ENCODE measurements around the gene INSIG1.

Gene INSIG1

GRCh38 chr7:155313096-155313495 is 15.4 kb downstream of the INSIG1 start:
- ChIA-PET POLR2A (no interaction called here), CTCF (no interaction called here)
- peaks cover 4 to 17% of the 10 kb centered on the region in 2 experiments; a peak in 2 of 3 replicates for H3K36me3 ChIP-seq (ENCODE audit: control insufficient read depth in 2 of 2, insufficient read depth in 1 of 2, low read length in 2 of 2)
- H3K27ac ChIP-seq (ENCODE audit: extremely low read depth, low read depth, low read length) = no peak overlapping the region
- no peaks in the 10 kb centered on the region for H3K9me3 ChIP-seq (ENCODE audit: control insufficient read depth, insufficient read depth, low read depth, low read length)
- H3K4me3 ChIP-seq (ENCODE audit: low read depth, low read length) = no peak overlapping the region
- H3K4me1 ChIP-seq (ENCODE audit: control insufficient read depth, insufficient read depth, low read length) = no peaks in the 10 kb centered on the region
- TF ChIP-seq ZNF138 (tag by site-specific recombination; IDR thresholded peaks at IDR 0.05; ENCODE audit: borderline replicate concordance) (no peak), ZNF837 (tag by site-specific recombination; IDR thresholded peaks at IDR 0.05) (no peak), HOXD13 (CRISPR knock-in tag; IDR thresholded peaks at IDR 0.05; ENCODE audit: borderline replicate concordance) (no peak), ZNF777 (tag by site-specific recombination; IDR thresholded peaks at IDR 0.05; ENCODE audit: borderline replicate concordance) (no peak), REST (tag by site-specific recombination; IDR thresholded peaks at IDR 0.05) (no peak), ZSCAN18 (tag by site-specific recombination; IDR thresholded peaks at IDR 0.05) (no peak), ZNF324 (tag by site-specific recombination; IDR thresholded peaks at IDR 0.05) (no peak), ZBTB44 (tag by site-specific recombination; IDR thresholded peaks at IDR 0.05) (no peak), BCL6B (tag by site-specific recombination; IDR thresholded peaks at IDR 0.05) (no peak), ZBTB26 (tag by site-specific recombination; optimal IDR thresholded peaks at IDR 0.05) (no peak), ZFP37 (tag by site-specific recombination; IDR thresholded peaks at IDR 0.05) (no peak), ZSCAN5A (tag by site-specific recombination; IDR thresholded peaks at IDR 0.05) (no peak), ZNF747 (tag by site-specific recombination; IDR thresholded peaks at IDR 0.05) (no peak), KLF8 (tag by site-specific recombination; IDR thresholded peaks at IDR 0.05) (no peak), ZNF174 (tag by site-specific recombination; IDR thresholded peaks at IDR 0.05) (no peak), ZBTB7A (tag by site-specific recombination; IDR thresholded peaks at IDR 0.05; ENCODE audit: low read depth) (no peak), PRDM6 (tag by site-specific recombination; IDR thresholded peaks at IDR 0.05) (no peak), ZNF513 (tag by site-specific recombination; IDR thresholded peaks at IDR 0.05) (no peak)
